ENCODE results near the gene RAF1.
"Not testable (repeated sequence)": the region's sequence is repeated elsewhere in the genome, so short reads cannot be mapped to it uniquely, and the experiment has no call there.

Gene RAF1

DNA sequence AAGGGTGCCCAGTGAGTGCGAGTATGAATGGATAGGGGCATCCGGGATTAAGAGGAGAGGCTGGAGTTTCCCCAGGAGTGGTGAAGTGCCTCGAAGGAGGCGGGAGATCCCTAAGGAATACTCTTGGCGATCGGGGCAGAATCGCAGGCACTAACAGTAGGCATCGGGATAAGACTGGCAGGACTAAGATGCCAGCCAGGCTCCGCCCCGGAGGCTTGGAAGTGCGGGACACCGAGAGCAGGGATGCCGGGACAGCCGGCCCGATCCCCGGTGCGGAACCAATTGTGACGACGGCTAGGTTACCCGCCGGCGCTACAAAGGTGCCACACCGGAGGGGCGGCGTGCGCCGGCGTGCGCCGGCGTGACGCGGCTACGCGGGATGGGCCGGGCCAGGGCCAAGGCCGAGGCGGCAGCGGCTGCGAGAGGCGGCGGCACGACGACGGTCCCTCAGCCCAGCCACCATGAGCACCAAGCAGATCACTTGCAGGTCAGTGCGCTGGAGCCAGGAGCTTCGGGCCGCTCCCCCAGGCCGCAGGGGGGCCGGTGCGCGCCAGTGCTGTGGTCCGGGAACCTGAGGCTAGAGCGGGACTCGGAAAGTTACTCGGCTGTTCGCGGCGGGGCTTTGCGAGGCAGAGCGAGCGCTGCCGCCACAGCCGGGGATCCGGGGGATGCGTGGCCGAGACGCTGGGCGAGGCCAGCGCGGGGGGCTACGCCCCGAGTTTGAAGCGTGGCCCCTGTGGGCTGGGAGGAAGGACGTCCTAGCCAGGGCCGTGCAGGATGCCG lies 107.0 kb downstream of the RAF1 start, which contains the start of gene MKRN2:
Gene MKRN2 (plus strand): TSS at position 398 of the 783 bp plus-strand sequence. CDS start 64 bp downstream, at position 462.
- peak; percentile 71 for DNase-seq

DNA sequence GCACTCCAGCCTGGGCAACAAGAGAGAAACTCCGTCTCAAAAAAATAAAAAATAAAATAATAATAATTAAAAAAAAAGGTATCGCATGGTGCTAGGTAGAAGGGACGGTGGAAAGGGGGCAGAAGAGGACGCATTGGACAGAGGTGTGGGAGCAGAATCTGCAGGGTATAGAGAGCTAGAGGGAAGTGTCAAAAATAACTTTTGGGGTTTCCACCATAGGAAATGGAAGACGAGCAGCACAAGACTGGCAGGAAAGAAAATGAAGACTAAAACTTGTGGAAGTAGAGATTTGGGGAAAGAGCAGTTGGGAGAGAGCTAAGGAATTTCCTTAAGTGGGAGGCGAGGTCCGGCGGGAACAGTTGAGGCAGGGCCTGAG lies 107.6 kb downstream of the RAF1 start:
- no peak for DNase-seq

DNA sequence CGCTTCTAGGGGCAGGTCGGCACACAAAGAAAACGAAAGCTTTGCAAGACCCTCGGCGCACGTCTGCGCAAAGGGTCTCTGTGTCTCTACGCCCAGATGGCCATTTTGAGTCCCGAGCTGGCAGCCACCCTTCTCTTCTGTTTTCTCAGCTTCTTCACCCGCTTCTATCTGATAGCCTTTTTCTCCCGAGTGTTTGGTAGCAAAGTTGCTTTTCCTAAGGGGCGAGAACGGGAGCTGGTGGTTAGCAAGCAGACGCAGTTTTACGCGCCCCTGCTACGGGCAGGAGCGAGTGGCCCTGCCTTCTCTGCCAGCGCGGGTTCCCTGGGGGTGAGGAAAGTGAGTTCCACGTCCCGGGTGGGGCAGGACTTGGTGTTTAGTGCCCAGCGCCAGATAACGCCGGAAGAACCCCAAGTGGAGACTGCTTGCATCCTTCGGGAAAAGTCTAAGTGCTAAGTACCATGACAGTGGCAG lies 110.0 kb downstream of the RAF1 start:
- peak; percentile 32 for DNase-seq

DNA sequence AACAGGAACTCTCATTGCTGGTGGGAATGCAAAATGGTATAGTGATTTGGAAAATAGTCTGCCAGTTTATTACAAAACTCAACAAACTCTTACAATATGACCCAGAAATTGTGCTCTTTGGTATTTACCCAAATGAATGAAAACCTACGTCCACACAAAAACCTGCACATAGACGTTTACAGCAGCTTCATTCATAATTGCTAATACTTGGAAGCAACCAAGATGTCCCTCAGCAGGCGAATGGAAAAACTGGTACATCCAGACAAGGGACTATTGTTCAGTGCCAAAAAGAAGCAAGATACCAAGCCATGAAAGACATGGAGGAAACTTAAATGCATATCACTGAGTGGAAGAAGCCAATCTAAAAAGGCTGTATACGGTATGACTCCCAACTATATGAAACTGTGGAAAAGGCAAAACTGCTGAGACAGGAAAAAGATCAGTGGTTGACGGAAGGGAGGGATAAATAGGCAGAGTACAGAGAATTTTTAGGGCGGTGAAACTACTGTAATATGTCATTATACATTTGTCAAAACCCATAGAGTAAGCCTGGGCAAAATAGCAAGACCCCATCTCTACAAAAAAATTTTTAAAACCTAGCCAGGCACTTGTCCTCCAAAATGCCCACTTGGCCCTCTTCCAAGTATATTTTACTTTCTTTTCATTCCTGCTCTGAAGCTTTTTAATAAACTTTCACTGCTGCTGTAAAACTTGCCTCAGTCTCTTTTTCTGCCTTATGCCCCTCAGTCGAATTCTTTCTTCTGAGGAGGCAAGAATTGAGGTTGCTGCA lies 113.8 kb downstream of the RAF1 start:
- no peak for DNase-seq

DNA sequence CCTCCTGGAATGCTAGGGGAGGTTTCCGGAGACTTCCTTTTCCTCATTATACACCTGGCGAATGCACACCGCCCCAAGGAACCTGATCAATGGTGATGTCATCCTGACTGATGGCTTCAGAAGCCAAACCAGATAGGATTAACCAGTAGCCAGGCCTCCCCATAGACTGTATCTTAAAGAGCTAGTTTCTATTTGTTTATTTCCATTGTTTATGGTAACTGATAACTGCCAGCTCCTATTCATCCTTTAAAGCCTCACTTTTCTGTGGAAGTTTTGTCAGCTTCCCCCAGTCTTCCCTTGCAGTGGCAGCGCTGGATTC lies 118.5 kb downstream of the RAF1 start, which contains the start of gene MKRN2OS:
Gene MKRN2OS (minus strand): TSS at position 27 of the 319 bp plus-strand sequence. CDS start 35 bp downstream, outside the sequence.
- no peak for DNase-seq

DNA sequence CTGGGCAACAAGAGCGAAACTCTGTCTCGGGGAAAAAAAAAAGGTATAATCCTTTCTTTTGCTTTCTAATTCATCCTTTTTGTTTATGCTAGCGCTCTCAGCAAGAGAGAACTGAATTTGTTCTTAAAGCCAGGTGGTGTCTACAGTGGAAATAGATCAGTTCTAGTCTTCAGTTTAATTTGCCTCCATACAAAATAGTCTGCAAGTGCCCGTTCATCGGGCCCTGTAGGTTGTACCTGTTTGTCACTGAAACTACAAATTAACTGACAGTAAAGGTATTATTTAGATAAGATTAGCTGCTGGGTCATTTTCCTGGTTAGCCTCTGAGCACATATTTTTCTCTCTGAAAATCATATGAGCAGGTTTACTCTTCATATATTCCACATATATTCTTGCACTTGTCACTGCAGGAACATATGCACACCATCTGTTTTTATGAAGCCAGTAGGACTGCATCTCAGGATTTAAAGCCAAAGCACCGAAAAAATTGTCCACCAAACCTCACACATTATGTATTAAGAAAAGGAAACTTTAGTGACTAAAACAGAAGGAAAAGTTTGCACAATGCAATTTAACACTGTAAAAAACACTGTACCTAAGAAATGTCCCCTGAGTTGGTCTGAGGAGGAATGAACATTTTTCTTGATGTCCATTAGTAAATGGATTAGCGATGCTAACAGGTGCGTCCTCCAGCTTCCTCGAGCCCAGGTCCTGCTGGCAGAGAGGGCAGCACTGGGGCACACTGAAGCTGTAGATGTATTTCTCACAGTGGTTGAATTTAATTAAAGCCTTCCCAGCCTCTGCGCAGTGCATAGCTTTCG lies 119.1 kb downstream of the RAF1 start:
- no peak for DNase-seq

DNA sequence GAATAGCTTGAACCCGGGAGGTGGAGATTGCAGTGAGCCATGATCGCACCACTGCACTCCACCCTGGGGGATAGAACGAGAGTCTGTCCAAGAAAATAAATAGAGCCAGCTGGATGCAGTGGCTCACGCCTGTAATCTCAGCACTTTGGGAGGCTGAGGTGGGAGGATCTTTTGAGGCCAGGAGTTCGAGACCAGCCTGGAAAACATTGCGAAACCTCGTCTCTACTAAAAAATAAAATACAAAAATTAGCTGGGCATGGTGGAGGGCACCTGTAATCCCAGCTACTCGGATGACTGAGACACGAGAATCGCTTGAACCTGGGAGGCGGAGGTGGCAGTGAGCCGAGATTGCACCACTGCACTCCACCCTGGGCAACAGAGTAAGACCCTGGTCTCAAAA lies 120.4 kb downstream of the RAF1 start:
- not testable (repeated sequence) for DNase-seq

DNA sequence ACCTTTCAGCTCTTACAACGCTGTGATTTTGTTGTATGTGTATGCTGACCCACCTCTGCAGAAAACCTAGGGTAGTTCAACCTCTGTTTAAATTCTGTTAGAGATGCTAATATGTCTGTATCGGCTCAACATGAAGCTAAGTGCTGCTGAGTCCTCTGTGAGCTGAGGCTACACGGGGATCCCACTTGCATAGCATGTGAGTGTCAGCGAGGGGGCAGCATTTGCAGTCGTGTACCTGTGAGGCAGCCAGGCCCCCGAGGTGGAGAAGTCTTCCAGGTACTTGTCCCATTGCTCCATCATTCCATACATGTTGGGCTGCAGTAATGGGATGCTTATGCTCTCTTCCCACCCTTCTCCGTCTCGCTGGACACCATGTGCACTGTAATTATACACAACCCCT lies 122.3 kb downstream of the RAF1 start:
- no peak for DNase-seq

DNA sequence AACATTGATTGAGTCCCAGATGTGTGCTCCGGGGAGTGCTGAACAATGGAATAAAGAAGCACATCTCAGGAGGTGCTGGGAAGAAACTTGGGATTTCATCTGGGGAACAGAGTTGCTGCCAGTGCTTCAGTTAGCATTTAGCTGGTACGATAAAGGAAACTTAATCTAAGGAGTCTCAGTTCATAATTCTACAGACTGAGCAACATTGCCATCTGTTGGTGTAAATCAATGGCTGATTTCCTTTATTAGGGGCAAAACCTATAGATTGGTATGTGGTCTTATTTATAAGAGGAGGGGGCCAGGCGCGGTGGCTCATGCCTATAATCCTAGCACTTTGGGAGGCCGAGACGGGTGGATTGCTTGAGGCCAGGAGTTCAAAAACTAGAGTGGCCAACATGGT lies 127.5 kb downstream of the RAF1 start:
- DNase-seq, result no peak
